NB4 (cell line): Measurements from ENCODE around the gene GABRR2.

Source experiments
- POLR2A ChIP-seq: IDR thresholded peaks from 2 replicates; pipeline ENCODE4 v1.6.1; 2011; ENCODE audit warnings: mild to moderate bottlenecking; ENCODE audit not compliant: insufficient read length; ENCODE audit errors: extremely low read depth
- TF ChIP-seq, protein P1 (sequence below): IDR thresholded peaks from one replicate; pipeline ENCODE4 v1.5.1; 2012; ENCODE audit warnings: low read depth, low read length

- TF ChIP-seq POLR2A, result no peak
- TF ChIP-seq, protein P1, sequence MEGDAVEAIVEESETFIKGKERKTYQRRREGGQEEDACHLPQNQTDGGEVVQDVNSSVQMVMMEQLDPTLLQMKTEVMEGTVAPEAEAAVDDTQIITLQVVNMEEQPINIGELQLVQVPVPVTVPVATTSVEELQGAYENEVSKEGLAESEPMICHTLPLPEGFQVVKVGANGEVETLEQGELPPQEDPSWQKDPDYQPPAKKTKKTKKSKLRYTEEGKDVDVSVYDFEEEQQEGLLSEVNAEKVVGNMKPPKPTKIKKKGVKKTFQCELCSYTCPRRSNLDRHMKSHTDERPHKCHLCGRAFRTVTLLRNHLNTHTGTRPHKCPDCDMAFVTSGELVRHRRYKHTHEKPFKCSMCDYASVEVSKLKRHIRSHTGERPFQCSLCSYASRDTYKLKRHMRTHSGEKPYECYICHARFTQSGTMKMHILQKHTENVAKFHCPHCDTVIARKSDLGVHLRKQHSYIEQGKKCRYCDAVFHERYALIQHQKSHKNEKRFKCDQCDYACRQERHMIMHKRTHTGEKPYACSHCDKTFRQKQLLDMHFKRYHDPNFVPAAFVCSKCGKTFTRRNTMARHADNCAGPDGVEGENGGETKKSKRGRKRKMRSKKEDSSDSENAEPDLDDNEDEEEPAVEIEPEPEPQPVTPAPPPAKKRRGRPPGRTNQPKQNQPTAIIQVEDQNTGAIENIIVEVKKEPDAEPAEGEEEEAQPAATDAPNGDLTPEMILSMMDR, result no peak
Measured at GRCh38 chr6:89355511-89356194, 40.6 kb upstream of the GABRR2 start.
